WI38 (cell line): ENCODE measurements around the gene NAA16.
"Not testable (repeated sequence)": the region's sequence is repeated elsewhere in the genome, so short reads cannot be mapped to it uniquely, and the experiment has no call there.

Source experiments
- H3K4me3 ChIP-seq: 2 replicates; pipeline ENCODE4 v1.5.1; 2011; ENCODE audit warnings: low read depth, mild to moderate bottlenecking, control low read depth, low read length
- CTCF ChIP-seq: IDR thresholded peaks from 2 replicates; pipeline ENCODE4 v1.5.1; 2012; ENCODE audit warnings: low read depth, mild to moderate bottlenecking, control low read depth, low read length

Gene NAA16

GRCh38 chr13:41418731-41419130 lies 107.7 kb downstream of the NAA16 start:
- H3K4me3 ChIP-seq: no peak overlapping the region
- no peak for TF ChIP-seq CTCF

DNA sequence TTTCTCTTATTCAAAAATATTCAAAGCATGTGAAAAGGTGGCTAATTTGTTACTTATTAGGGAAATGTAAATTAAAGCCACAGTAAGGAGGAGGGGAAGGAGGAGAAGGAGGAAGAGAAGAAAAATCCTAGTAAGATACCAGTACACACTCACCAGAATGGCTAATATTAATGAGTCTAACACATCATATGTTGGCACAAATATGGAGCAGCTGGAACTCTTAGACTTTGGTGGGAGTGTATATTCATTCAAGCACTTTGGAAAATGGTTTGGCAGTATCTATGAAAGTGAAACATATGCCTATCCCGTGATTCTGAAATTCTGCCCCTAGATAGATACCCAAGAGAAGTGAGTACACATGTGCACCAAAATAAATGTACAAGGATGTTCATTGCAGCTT lies 108.1 kb downstream of the NAA16 start:
- no peak overlapping the region for H3K4me3 ChIP-seq
- no peak for TF ChIP-seq CTCF

- no peak for TF ChIP-seq CTCF
Measured at GRCh38 chr13:41420146-41420545, 109.1 kb downstream of the NAA16 start.

DNA sequence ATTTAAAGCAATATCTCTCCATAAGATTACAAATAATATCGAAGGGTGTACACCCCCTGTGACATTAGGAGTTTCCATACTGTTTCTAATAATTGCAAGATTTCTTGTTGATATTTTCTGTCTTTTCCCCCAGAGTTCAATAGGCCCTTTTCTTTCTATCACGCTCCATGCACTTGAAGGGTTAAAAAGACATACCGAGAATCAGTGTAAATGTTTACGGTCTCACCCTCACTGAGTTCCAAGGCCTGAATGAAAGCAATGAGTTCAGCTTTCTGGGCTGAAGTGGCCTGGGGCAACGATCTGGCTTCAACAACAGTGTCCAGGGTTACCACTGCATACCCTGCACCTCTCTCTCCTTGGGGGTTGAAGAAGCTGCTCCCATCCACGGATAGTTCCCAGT lies 110.3 kb downstream of the NAA16 start:
- H3K4me3 ChIP-seq: not testable (repeated sequence)

More at GRCh38 chr13:41420146-41420545, 109.1 kb downstream of the NAA16 start:
- no peak overlapping the region for H3K4me3 ChIP-seq

DNA sequence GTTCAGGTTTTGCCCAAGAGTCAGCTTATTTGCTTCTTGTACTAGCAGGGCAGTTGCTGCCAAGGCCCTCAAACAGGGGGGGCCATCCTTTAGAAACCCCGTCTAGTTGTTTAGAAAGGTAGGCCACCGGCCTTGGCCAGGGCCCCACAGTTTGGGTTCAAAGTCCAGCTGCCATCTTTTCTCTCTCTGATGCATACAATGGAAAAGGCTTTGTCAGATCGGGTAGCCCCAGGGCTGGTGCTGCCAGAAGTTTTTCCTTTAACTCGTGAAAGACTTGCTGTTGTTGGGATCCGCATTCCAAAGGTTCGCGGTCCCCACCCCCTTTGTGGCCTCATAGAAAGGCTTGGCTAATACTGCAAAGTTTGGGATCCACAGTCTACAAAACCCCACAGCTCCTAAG lies 110.9 kb downstream of the NAA16 start:
- H3K4me3 ChIP-seq: not testable (repeated sequence)

GRCh38 chr13:41423259-41423658 lies 112.2 kb downstream of the NAA16 start:
- H3K4me3 ChIP-seq: not testable (repeated sequence)

GRCh38 chr13:41424675-41425074 lies 113.6 kb downstream of the NAA16 start:
- not testable (repeated sequence) for H3K4me3 ChIP-seq

DNA sequence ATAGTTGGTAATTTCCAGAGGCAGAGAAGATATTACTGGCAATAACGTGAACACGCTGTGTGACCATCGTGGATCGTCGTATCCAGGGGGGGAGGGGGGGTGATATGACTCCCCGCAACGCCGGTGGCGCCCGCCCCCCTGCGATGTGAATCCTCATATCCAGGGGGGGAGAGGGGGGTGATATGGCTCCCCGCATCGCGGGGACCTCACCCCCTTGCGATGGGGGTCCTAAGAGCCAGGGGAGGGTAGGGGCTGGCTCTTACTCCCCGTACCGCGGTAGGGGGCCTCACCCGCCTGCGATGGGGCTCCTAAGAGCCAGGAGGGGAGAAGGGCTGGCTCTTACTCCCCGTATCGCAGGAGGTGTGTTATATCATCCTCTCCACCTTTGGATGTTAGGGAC lies 115.0 kb downstream of the NAA16 start:
- no peak overlapping the region for H3K4me3 ChIP-seq
- TF ChIP-seq CTCF: no peak
